Fibroblast of lung (primary cell): ENCODE data around the gene MEGF6. TPM values are rescaled to one million over a fixed set of nuclear protein-coding genes. Genes with fewer than 3 reads are reported as not detected.

ENCODE experiments used
- DNase-seq, 2 donors: peaks; one replicate each; pipeline versions ENCODE4 v3.0.0 to v3.0.0-alpha.2; 2010; ENCODE audit warnings: low read depth in 2 of 2
- H2AFZ ChIP-seq: 2 replicates; pipeline ENCODE4 v1.5.1; 2012; ENCODE audit warnings: low read length, control low read depth, inconsistent platforms
- H3K27ac ChIP-seq: 2 replicates; pipeline ENCODE4 v1.5.1; 2011; ENCODE audit warnings: low read length, control low read depth; ENCODE audit not compliant: insufficient read depth
- H3K27me3 ChIP-seq: 2 replicates; pipeline ENCODE4 v1.5.1; 2011; ENCODE audit warnings: mild to moderate bottlenecking, low read length; ENCODE audit not compliant: control insufficient read depth, insufficient read depth
- H3K36me3 ChIP-seq: 2 replicates; pipeline ENCODE4 v1.5.1; 2011; ENCODE audit warnings: low read length; ENCODE audit not compliant: control insufficient read depth, insufficient read depth
- H3K4me1 ChIP-seq: 2 replicates; pipeline ENCODE4 v1.5.1; 2011; ENCODE audit warnings: low read length; ENCODE audit not compliant: control insufficient read depth, insufficient read depth; ENCODE audit errors: extremely low read depth
- H3K4me2 ChIP-seq: 2 replicates; pipeline ENCODE4 v1.5.1; 2011; ENCODE audit warnings: low read length, control low read depth; ENCODE audit not compliant: insufficient read depth; ENCODE audit errors: extremely low read depth
- H3K4me3 ChIP-seq, 4 experiments: fragments of 200-600 bp in 1 of 4; sonication (generic) in 1 of 4; replicated peaks in 1 of 4; 2 replicates each; pipeline ENCODE4 v1.5.1; 2011 to 2016; ENCODE audit warnings: low read length in 4 of 4, low read depth in 3 of 4, mild to moderate bottlenecking in 3 of 4, control low read depth in 2 of 4, inconsistent platforms in 1 of 4, mixed read lengths in 1 of 4; ENCODE audit not compliant: insufficient read depth in 1 of 4; ENCODE audit errors: control extremely low read depth in 1 of 4
- H3K79me2 ChIP-seq: 2 replicates; pipeline ENCODE4 v1.5.1; 2012; ENCODE audit warnings: mild to moderate bottlenecking, low read length, inconsistent platforms; ENCODE audit not compliant: control insufficient read depth, insufficient read depth
- H3K9ac ChIP-seq: 2 replicates; pipeline ENCODE4 v1.5.1; 2011; ENCODE audit warnings: mild to moderate bottlenecking, low read length, control low read depth; ENCODE audit not compliant: insufficient read depth
- H3K9me3 ChIP-seq: 2 replicates; pipeline ENCODE4 v1.5.1; 2012; ENCODE audit warnings: low read depth, low read length; ENCODE audit not compliant: control insufficient read depth, insufficient read depth
- H4K20me1 ChIP-seq: 2 replicates; pipeline ENCODE4 v1.5.1; 2011; ENCODE audit warnings: low read length; ENCODE audit not compliant: control insufficient read depth, insufficient read depth; ENCODE audit errors: extremely low read depth
- EZH2 ChIP-seq: IDR thresholded peaks from 2 replicates; pipeline ENCODE4 v1.5.1; 2012; ENCODE audit warnings: low read length, control low read depth, mild to moderate bottlenecking; ENCODE audit errors: missing control alignments
- polyA plus RNA-seq, 2 donors: library from polyadenylated mRNA; depleted of rRNA in 1 of 2; stranded (reverse) in 1 of 2; unstranded in 1 of 2; fragments of >200 nt; gene quantifications; 2 replicates each; pipeline ENCODE4 v1.2.1, GENCODE V29; 2011 to 2012; ENCODE audit warnings: missing spikeins in 1 of 2
- total RNA-seq: library from RNA; depleted of rRNA; stranded (reverse); fragments of >200 nt; gene quantifications from 2 replicates; pipeline ENCODE4 v1.2.1, GENCODE V29; 2014
- TF ChIP-seq, protein P1 (sequence below), 2 donors: IDR thresholded peaks in 1 of 2; conservative IDR thresholded peaks in 1 of 2; 1 replicate in 1 of 2; 2 replicates in 1 of 2; pipeline ENCODE4 v1.5.1; 2011 to 2012; ENCODE audit warnings: low read length in 2 of 2, control low read depth in 1 of 2, inconsistent platforms in 1 of 2, low read depth in 1 of 2, mild to moderate bottlenecking in 1 of 2

Gene MEGF6
- total and polyA plus RNA-seq, 2 donors (not counting 1 experiment from before 2014, with no cell fraction given): 1.6 to 11.6 TPM

DNA sequence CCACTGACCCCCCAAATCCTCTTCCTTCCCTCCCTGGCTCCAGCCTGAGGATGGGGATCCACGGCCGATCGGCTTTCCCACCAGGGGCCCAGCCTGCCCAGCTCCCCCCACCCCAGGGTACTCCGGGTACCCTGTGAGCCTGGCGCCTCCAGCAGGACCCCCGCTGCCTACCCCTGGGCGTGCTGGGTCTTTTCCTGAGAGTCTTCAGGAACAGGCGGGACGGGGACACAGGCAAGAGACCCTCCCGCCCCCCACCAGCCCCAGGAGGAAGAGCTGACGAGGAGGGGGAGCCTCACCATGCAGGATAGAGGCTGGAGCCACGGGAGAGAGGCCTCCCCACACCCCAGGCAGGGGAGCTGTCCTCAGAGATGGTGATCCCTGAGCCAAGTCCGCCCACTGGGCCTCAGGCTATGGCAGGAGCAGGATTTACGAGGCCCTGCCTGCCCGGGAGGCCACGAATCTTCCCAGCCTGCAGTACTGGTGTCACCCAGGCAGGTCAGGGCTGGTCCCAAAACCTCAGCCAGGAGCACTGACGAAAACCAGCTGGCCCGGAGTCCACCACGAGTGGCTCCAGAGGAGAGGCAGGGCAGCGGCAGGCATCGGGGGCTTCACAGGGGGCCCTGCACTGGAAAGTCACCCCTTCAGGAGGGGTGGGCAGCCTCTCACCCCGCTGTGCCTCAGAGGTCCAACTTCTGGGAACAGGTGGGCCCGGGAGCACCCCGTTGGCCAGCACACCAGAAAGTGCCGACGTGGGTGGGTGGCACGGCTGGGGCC is 58.0 kb downstream of the MEGF6 start:
- H3K9ac ChIP-seq: no peak overlapping the region
- H2AFZ ChIP-seq: no peak overlapping the region
- H3K79me2 ChIP-seq: no peaks in the 10 kb centered on the region
- no peak overlapping the region for H3K4me3 ChIP-seq
- no peaks in the 10 kb centered on the region for H3K36me3 ChIP-seq
- H3K4me1 ChIP-seq: peaks cover 1% of the 10 kb centered on the region
- no peaks in the 10 kb centered on the region for H3K27me3 ChIP-seq
- no peak overlapping the region for H3K27ac ChIP-seq
- no peaks in the 10 kb centered on the region for H3K9me3 ChIP-seq
- no peak for DNase-seq
- no peak overlapping the region for H3K4me2 ChIP-seq
- TF ChIP-seq, protein P1, sequence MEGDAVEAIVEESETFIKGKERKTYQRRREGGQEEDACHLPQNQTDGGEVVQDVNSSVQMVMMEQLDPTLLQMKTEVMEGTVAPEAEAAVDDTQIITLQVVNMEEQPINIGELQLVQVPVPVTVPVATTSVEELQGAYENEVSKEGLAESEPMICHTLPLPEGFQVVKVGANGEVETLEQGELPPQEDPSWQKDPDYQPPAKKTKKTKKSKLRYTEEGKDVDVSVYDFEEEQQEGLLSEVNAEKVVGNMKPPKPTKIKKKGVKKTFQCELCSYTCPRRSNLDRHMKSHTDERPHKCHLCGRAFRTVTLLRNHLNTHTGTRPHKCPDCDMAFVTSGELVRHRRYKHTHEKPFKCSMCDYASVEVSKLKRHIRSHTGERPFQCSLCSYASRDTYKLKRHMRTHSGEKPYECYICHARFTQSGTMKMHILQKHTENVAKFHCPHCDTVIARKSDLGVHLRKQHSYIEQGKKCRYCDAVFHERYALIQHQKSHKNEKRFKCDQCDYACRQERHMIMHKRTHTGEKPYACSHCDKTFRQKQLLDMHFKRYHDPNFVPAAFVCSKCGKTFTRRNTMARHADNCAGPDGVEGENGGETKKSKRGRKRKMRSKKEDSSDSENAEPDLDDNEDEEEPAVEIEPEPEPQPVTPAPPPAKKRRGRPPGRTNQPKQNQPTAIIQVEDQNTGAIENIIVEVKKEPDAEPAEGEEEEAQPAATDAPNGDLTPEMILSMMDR (conservative IDR thresholded peaks at IDR 0.05 in 1 of 2, IDR thresholded peaks at IDR 0.05 in 1 of 2; ENCODE audit: low read depth in 1 of 2, low read length in 2 of 2): no peak
- TF ChIP-seq EZH2: no peak
- H4K20me1 ChIP-seq: no peaks in the 10 kb centered on the region

DNA sequence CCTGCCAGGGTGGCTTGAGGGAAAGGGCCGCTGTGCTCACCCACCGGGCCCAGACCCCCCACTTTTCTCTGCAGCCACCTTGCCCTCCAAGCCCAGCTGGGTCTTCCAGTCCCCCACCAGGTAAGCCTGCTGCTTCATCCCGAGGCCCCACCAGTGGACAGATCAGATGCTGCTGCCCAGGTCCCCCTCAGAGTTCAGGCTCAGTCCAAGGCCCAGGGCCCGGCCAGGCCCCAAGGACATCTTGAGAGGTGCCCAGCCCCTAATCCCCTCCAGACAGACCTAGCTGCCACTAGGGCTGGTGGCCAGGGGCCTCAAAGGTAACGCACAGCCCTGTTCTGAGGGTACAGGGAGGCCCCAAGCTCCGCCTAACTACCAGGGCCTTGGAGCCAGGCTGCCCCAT is 58.6 kb downstream of the MEGF6 start:
- TF ChIP-seq, protein P1 (conservative IDR thresholded peaks at IDR 0.05 in 1 of 2, IDR thresholded peaks at IDR 0.05 in 1 of 2; ENCODE audit: low read depth in 1 of 2, low read length in 2 of 2): no peak
- no peak for TF ChIP-seq EZH2
- Histone ChIP-seq H3K4me3 (no peak overlapping the region), H3K79me2 (no peaks in the 10 kb centered on the region), H3K27ac (no peak overlapping the region), H3K4me1 (peaks cover 5% of the 10 kb centered on the region), H4K20me1 (peaks cover under 1% of the 10 kb centered on the region), H3K9ac (no peak overlapping the region), H3K9me3 (no peaks in the 10 kb centered on the region), H3K27me3 (no peaks in the 10 kb centered on the region), H3K36me3 (no peaks in the 10 kb centered on the region), H2AFZ (no peak overlapping the region), H3K4me2 (no peak overlapping the region)
- DNase-seq: no peak

GRCh38 chr1:3552176-3552575 is 59.1 kb downstream of the MEGF6 start:
- TF ChIP-seq, protein P1 (conservative IDR thresholded peaks at IDR 0.05 in 1 of 2, IDR thresholded peaks at IDR 0.05 in 1 of 2; ENCODE audit: low read depth in 1 of 2, low read length in 2 of 2): no peak
- TF ChIP-seq EZH2: no peak
- H3K9ac ChIP-seq: no peak overlapping the region
- no peak overlapping the region for H3K27ac ChIP-seq

More at GRCh38 chr1:3552176-3552575, 59.1 kb downstream of the MEGF6 start:
- Histone ChIP-seq H3K4me3 (no peak overlapping the region), H3K4me1 (peaks cover 8% of the 10 kb centered on the region), H3K27me3 (no peaks in the 10 kb centered on the region), H4K20me1 (peaks cover 1% of the 10 kb centered on the region), H3K36me3 (no peaks in the 10 kb centered on the region), H3K4me2 (no peak overlapping the region), H3K79me2 (no peaks in the 10 kb centered on the region), H3K9me3 (no peaks in the 10 kb centered on the region), H2AFZ (no peak overlapping the region)
- DNase-seq: no peak
